H9 (cell line): ENCODE results near the gene GRIA4. TPM values are rescaled to one million over a fixed set of nuclear protein-coding genes. Genes with fewer than 3 reads are reported as not detected.

Experiments
- DNase-seq: peaks from one replicate; pipeline ENCODE4 v3.0.0-alpha.2; 2017
- H2AFZ ChIP-seq: one replicate; pipeline ENCODE4 v1.6.1; 2013; ENCODE audit warnings: mild to moderate bottlenecking, low read length, control low read depth, moderate library complexity
- H2AK5ac ChIP-seq: 2 replicates; pipeline ENCODE4 v1.6.1; 2013; ENCODE audit warnings: low read length, control low read depth, mixed read lengths; ENCODE audit not compliant: insufficient read length
- H2BK120ac ChIP-seq: one replicate; pipeline ENCODE4 v1.6.1; 2013; ENCODE audit warnings: low read depth, mild to moderate bottlenecking, low read length, control low read depth, inconsistent platforms; ENCODE audit not compliant: poor library complexity, severe bottlenecking
- H2BK12ac ChIP-seq: 2 replicates; pipeline ENCODE4 v1.6.1; 2013; ENCODE audit warnings: low read length, control low read depth, mixed read lengths, low read depth; ENCODE audit not compliant: insufficient read length
- H2BK15ac ChIP-seq: 2 replicates; pipeline ENCODE4 v1.6.1; 2013; ENCODE audit warnings: low read depth, low read length, control low read depth
- H2BK20ac ChIP-seq: one replicate; pipeline ENCODE4 v1.6.1; 2013; ENCODE audit warnings: low read depth, mild to moderate bottlenecking, low read length, control low read depth, inconsistent platforms; ENCODE audit not compliant: poor library complexity, severe bottlenecking
- H2BK5ac ChIP-seq: 2 replicates; pipeline ENCODE4 v1.6.1; 2013; ENCODE audit warnings: low read length, control low read depth, mixed read lengths; ENCODE audit not compliant: insufficient read length
- H3K14ac ChIP-seq: 2 replicates; pipeline ENCODE4 v1.6.1; 2013; ENCODE audit warnings: low read length, control low read depth; ENCODE audit not compliant: insufficient read depth
- H3K18ac ChIP-seq: 2 replicates; pipeline ENCODE4 v1.6.1; 2013; ENCODE audit warnings: low read depth, mild to moderate bottlenecking, mixed read lengths, low read length, control low read depth; ENCODE audit not compliant: insufficient read length
- H3K23ac ChIP-seq: 2 replicates; pipeline ENCODE4 v1.6.1; 2013; ENCODE audit warnings: low read length, control low read depth, mixed read lengths, low read depth; ENCODE audit not compliant: insufficient read length
- H3K23me2 ChIP-seq: 2 replicates; pipeline ENCODE4 v1.6.1; 2013; ENCODE audit warnings: low read depth, mild to moderate bottlenecking, mixed read lengths, low read length, control low read depth; ENCODE audit not compliant: insufficient read length, poor library complexity, severe bottlenecking
- H3K27ac ChIP-seq: 2 replicates; pipeline ENCODE4 v1.5.1; 2013; ENCODE audit warnings: low read length, control low read depth, mixed read lengths, low read depth; ENCODE audit not compliant: insufficient read length
- H3K27me3 ChIP-seq: 2 replicates; pipeline ENCODE4 v1.6.1; 2013; ENCODE audit warnings: low read length, control low read depth, inconsistent platforms; ENCODE audit not compliant: insufficient read depth
- H3K4ac ChIP-seq: 2 replicates; pipeline ENCODE4 v1.6.1; 2013; ENCODE audit warnings: low read depth, mild to moderate bottlenecking, control low read depth, inconsistent platforms, low read length, moderate library complexity
- H3K4me1 ChIP-seq: 2 replicates; pipeline ENCODE4 v1.6.1; 2013; ENCODE audit warnings: low read length, control low read depth, inconsistent platforms; ENCODE audit not compliant: insufficient read depth
- H3K4me2 ChIP-seq: 2 replicates; pipeline ENCODE4 v1.6.1; 2013; ENCODE audit warnings: low read length, control low read depth, mixed read lengths; ENCODE audit not compliant: insufficient read length, insufficient read depth
- H3K56ac ChIP-seq: 2 replicates; pipeline ENCODE4 v1.6.1; 2013; ENCODE audit warnings: low read depth, mild to moderate bottlenecking, mixed read lengths, low read length, control low read depth; ENCODE audit not compliant: insufficient read length
- H3K79me1 ChIP-seq: 2 replicates; pipeline ENCODE4 v1.6.1; 2013; ENCODE audit warnings: low read depth, mild to moderate bottlenecking, moderate library complexity, low read length, control low read depth, inconsistent platforms; ENCODE audit not compliant: insufficient read depth, poor library complexity, severe bottlenecking
- H3K79me2 ChIP-seq: 2 replicates; pipeline ENCODE4 v1.6.1; 2013; ENCODE audit warnings: low read length, control low read depth, inconsistent platforms; ENCODE audit not compliant: insufficient read depth
- H3K9ac ChIP-seq: 2 replicates; pipeline ENCODE4 v1.6.1; 2013; ENCODE audit warnings: low read length, control low read depth, mixed read lengths; ENCODE audit not compliant: insufficient read length; ENCODE audit errors: extremely low read depth
- H3K9me3 ChIP-seq: one replicate; pipeline ENCODE4 v1.6.1; 2013; ENCODE audit warnings: low read depth, low read length, inconsistent platforms; ENCODE audit not compliant: control insufficient read depth
- H3T11ph ChIP-seq: one replicate; pipeline ENCODE4 v1.6.1; 2013; ENCODE audit warnings: mild to moderate bottlenecking, low read length, control low read depth, inconsistent platforms
- H4K20me1 ChIP-seq: one replicate; pipeline ENCODE4 v1.6.1; 2013; ENCODE audit not compliant: control insufficient read depth, insufficient read length, insufficient read depth
- H4K5ac ChIP-seq: 2 replicates; pipeline ENCODE4 v1.6.1; 2013; ENCODE audit warnings: low read depth, mild to moderate bottlenecking, mixed read lengths, low read length, control low read depth; ENCODE audit not compliant: insufficient read length
- H4K8ac ChIP-seq: replicated peaks from 2 replicates; pipeline ENCODE4 v1.6.1; 2013; ENCODE audit warnings: low read length, control low read depth, mixed read lengths, low read depth; ENCODE audit not compliant: insufficient read length
- H4K91ac ChIP-seq: 2 replicates; pipeline ENCODE4 v1.6.1; 2013; ENCODE audit warnings: low read depth, mild to moderate bottlenecking, moderate library complexity, mixed read lengths, low read length, control low read depth; ENCODE audit not compliant: insufficient read length
- H3K27ac Mint-ChIP-seq, 3 experiments: 2 replicates in 2 of 3; 3 replicates in 1 of 3; pipeline ENCODE4 v1.8.0; 2020 to 2021; ENCODE audit warnings: mixed read lengths in 3 of 3, mild to moderate bottlenecking in 1 of 3, moderate library complexity in 1 of 3
- H3K27me3 Mint-ChIP-seq: 2 replicates; pipeline ENCODE4 v1.8.0; 2021; ENCODE audit warnings: low read depth, mild to moderate bottlenecking, moderate library complexity, mixed read lengths
- H3K36me3 Mint-ChIP-seq, 3 experiments: 2 replicates in 2 of 3; 3 replicates in 1 of 3; pipeline ENCODE4 v1.8.0; 2020 to 2021; ENCODE audit warnings: low read depth in 3 of 3, mixed read lengths in 3 of 3; ENCODE audit not compliant: insufficient read depth in 1 of 3
- H3K4me1 Mint-ChIP-seq, 2 experiments: 2 replicates each; pipeline ENCODE4 v1.8.0; 2020; ENCODE audit warnings: mixed read lengths in 2 of 2
- H3K4me3 Mint-ChIP-seq, 2 experiments: 2 replicates in 1 of 2; 3 replicates in 1 of 2; pipeline ENCODE4 v1.8.0; 2020 to 2021; ENCODE audit warnings: mild to moderate bottlenecking in 2 of 2, mixed read lengths in 2 of 2, moderate library complexity in 1 of 2
- H3K9me3 Mint-ChIP-seq, 2 experiments: 2 replicates in 1 of 2; 3 replicates in 1 of 2; pipeline ENCODE4 v1.8.0; 2020; ENCODE audit warnings: mild to moderate bottlenecking in 2 of 2, mixed read lengths in 2 of 2, moderate library complexity in 1 of 2
- CTCF ChIP-seq: fragments of 200-600 bp; sonication (generic); conservative IDR thresholded peaks from 3 replicates; pipeline ENCODE4 v1.8.0; 2021; ENCODE audit warnings: antibody characterized with exemption, mild to moderate bottlenecking
- WGBS: extraction: QIAGEN DNeasy Blood & Tissue Kit; methylation state at CpG from one replicate; pipeline ENCODE4 v1.1.7; 2013; ENCODE audit warnings: missing lambda C conversion rate, low lambda C conversion rate, mixed read lengths; ENCODE audit not compliant: insufficient read length; ENCODE audit errors: extremely low coverage; 5-methylcytosine and 5-hydroxymethylcytosine counted together
- total RNA-seq: library from RNA; stranded (reverse); gene quantifications from 2 replicates; pipeline ENCODE4 v1.2.1, GENCODE V29; 2021

GRIA4 gene
- total RNA-seq, 1 experiment from 2014 or later, result 0.83 TPM

- Histone ChIP-seq H4K5ac (no peak overlapping the region), H3K4ac (no peak overlapping the region), H3K79me1 (no peaks in the 10 kb centered on the region), H2BK12ac (no peak overlapping the region), H2BK5ac (no peak overlapping the region), H3K27me3 (no peaks in the 10 kb centered on the region), H2BK15ac (no peak overlapping the region), H3K9ac (no peak overlapping the region), H3K9me3 (no peaks in the 10 kb centered on the region), H2BK120ac (no peak overlapping the region), H2AK5ac (no peak overlapping the region), H3K23me2 (no peaks in the 10 kb centered on the region), H3K4me1 (no peaks in the 10 kb centered on the region), H3T11ph (no peak overlapping the region), H4K20me1 (no peaks in the 10 kb centered on the region), H2AFZ (no peak overlapping the region), H3K56ac (no peak overlapping the region), H3K23ac (no peak overlapping the region), H3K4me2 (no peak overlapping the region), H3K18ac (no peak overlapping the region), H3K79me2 (no peaks in the 10 kb centered on the region), H4K91ac (no peak overlapping the region), H3K27ac (no peak overlapping the region), H3K14ac (no peak overlapping the region), H4K8ac (no peak overlapping the region), H2BK20ac (no peak overlapping the region)
- DNase-seq, result no peak
- TF ChIP-seq CTCF, result no peak
- Mint-ChIP-seq H3K4me3 (no peak overlapping the region), H3K36me3 (no peaks in the 10 kb centered on the region; a peak in 1 of 7 replicates), H3K27ac (no peak overlapping the region; a peak in 1 of 7 replicates), H3K27me3 (no peaks in the 10 kb centered on the region), H3K4me1 (peaks cover 6 to 7% of the 10 kb centered on the region in 2 experiments), H3K9me3 (no peaks in the 10 kb centered on the region)
- WGBS, result no CpG with 5 or more reads among the region's 2 CpGs
Observed at GRCh38 chr11:105636496-105636895, 26.6 kb downstream of the GRIA4 start.
